Dermis microvascular lymphatic vessel endothelial cell (primary cell): ENCODE data around the gene DDX39A. TPM values are rescaled to one million over a fixed set of nuclear protein-coding genes. Genes with fewer than 3 reads are reported as not detected.
"Not testable (repeated sequence)": the region's sequence is repeated elsewhere in the genome, so short reads cannot be mapped to it uniquely, and the experiment has no call there.

ENCODE experiments used
- DNase-seq, 2 donors: peaks; one replicate each; pipeline versions ENCODE4 v3.0.0 to v3.0.0-alpha.2; 2010; ENCODE audit warnings: low read depth in 2 of 2
- total RNA-seq: library from RNA; depleted of rRNA; stranded (reverse); fragments of >200 nt; gene quantifications from 2 replicates; pipeline ENCODE4 v1.2.1, GENCODE V29; 2014

Gene DDX39A
- total RNA-seq, 1 donor from 2014 or later: 71.9 TPM

GRCh38 chr19:14408491-14409145 lies 10.5 kb downstream of the DDX39A start:
- no peak for DNase-seq

- no peak for DNase-seq
Observed at GRCh38 chr19:14407605-14408484, 11.3 kb downstream of the DDX39A start.

GRCh38 chr19:14406645-14407401 lies 12.3 kb downstream of the DDX39A start:
- DNase-seq: no peak

- peak; percentile 60 to 90 for DNase-seq
Observed at GRCh38 chr19:14405758-14406644, 13.1 kb downstream of the DDX39A start.

- no peak for DNase-seq
Observed at GRCh38 chr19:14405380-14405757, 13.8 kb downstream of the DDX39A start.

- no peak for DNase-seq
Observed at GRCh38 chr19:14404312-14404711, 14.8 kb downstream of the DDX39A start.

- not testable (repeated sequence) for DNase-seq
Observed at GRCh38 chr19:14403145-14403930, 15.8 kb downstream of the DDX39A start.

GRCh38 chr19:14402332-14403144 lies 16.6 kb downstream of the DDX39A start:
- DNase-seq: no peak

GRCh38 chr19:14401468-14402195 lies 17.5 kb downstream of the DDX39A start:
- DNase-seq: no peak

- DNase-seq: peak in 1 of 2 donors; percentile 51
Observed at GRCh38 chr19:14400951-14401431, 18.1 kb downstream of the DDX39A start.

- not testable (repeated sequence) for DNase-seq
Observed at GRCh38 chr19:14397168-14397567, 22.0 kb downstream of the DDX39A start.

- not testable (repeated sequence) for DNase-seq
Observed at GRCh38 chr19:14396730-14397129, 22.4 kb downstream of the DDX39A start.

GRCh38 chr19:14395710-14396336 lies 23.3 kb downstream of the DDX39A start:
- no peak for DNase-seq

- DNase-seq: no peak
Observed at GRCh38 chr19:14395262-14395661, 23.9 kb downstream of the DDX39A start.

- DNase-seq: no peak
Observed at GRCh38 chr19:14394167-14394566, 25.0 kb downstream of the DDX39A start.

GRCh38 chr19:14393329-14393728 lies 25.8 kb downstream of the DDX39A start:
- DNase-seq: no peak

- no peak for DNase-seq
Observed at GRCh38 chr19:14391156-14391821, 27.9 kb downstream of the DDX39A start.
